Neutrophil (primary cell): ENCODE measurements around the gene AKAP8.
A peak's percentile ranks its signal among the peaks of the same experiment; 100 is the strongest.

Source experiments
- H3K27ac ChIP-seq: fragments of 200-600 bp; sonication (generic); 2 replicates; pipeline ENCODE4 v1.5.1; 2016; ENCODE audit warnings: mild to moderate bottlenecking, moderate library complexity
- H3K27me3 ChIP-seq: fragments of 200-600 bp; sonication (generic); 2 replicates; pipeline ENCODE4 v1.6.0; 2016; ENCODE audit warnings: mild to moderate bottlenecking
- H3K36me3 ChIP-seq: fragments of 200-600 bp; sonication (generic); 2 replicates; pipeline ENCODE4 v1.5.1; 2017
- H3K4me1 ChIP-seq, 2 experiments: fragments of 200-600 bp in 1 of 2; sonication (generic) in 1 of 2; 1 replicate in 1 of 2; 2 replicates in 1 of 2; pipeline versions ENCODE4 v1.5.1 to v1.6.1; 2013 to 2016; ENCODE audit warnings: low read depth in 1 of 2, low read length in 1 of 2, mild to moderate bottlenecking in 1 of 2, moderate library complexity in 1 of 2; ENCODE audit not compliant: control insufficient read depth in 1 of 2, insufficient read depth in 1 of 2
- H3K4me3 ChIP-seq, 2 experiments: fragments of 200-600 bp in 1 of 2; sonication (generic) in 1 of 2; 1 replicate in 1 of 2; 2 replicates in 1 of 2; pipeline ENCODE4 v1.5.1; 2013 to 2016; ENCODE audit warnings: low read depth in 1 of 2, low read length in 1 of 2, mild to moderate bottlenecking in 1 of 2, moderate library complexity in 1 of 2
- H3K9me3 ChIP-seq: fragments of 200-600 bp; sonication (generic); 2 replicates; pipeline ENCODE4 v1.5.1; 2016
- TF ChIP-seq, protein P1 (sequence below): fragments of 200-600 bp; sonication (generic); IDR thresholded peaks from 2 replicates; pipeline ENCODE4 v1.5.1; 2016; ENCODE audit warnings: antibody characterized with exemption

The AKAP8 gene

DNA sequence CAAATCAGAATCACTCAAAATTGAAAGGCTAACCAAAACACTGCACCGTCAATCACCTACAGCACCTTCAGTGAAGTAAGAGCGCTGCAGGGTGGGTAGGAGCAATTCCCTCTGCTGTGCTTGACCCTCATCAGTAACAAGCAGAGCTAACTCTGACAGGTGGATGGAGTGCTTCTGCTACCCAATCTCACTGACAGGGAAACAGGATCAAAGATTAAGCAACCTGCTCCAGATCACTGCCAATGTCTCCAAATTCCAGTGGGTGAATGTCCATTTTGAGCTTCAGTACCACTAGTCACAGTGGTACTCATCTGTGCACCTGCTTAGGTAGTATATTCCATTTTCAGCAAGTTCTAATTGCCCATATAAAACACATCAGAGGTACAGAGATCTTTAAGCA is 72.4 kb downstream of the AKAP8 start:
- H3K4me1 ChIP-seq: peaks cover 14 to 21% of the 10 kb centered on the region in 2 experiments
- H3K36me3 ChIP-seq: no peaks in the 10 kb centered on the region
- H3K9me3 ChIP-seq: no peaks in the 10 kb centered on the region
- no peaks in the 10 kb centered on the region for H3K27me3 ChIP-seq
- no peak overlapping the region for H3K27ac ChIP-seq
- TF ChIP-seq, protein P1, sequence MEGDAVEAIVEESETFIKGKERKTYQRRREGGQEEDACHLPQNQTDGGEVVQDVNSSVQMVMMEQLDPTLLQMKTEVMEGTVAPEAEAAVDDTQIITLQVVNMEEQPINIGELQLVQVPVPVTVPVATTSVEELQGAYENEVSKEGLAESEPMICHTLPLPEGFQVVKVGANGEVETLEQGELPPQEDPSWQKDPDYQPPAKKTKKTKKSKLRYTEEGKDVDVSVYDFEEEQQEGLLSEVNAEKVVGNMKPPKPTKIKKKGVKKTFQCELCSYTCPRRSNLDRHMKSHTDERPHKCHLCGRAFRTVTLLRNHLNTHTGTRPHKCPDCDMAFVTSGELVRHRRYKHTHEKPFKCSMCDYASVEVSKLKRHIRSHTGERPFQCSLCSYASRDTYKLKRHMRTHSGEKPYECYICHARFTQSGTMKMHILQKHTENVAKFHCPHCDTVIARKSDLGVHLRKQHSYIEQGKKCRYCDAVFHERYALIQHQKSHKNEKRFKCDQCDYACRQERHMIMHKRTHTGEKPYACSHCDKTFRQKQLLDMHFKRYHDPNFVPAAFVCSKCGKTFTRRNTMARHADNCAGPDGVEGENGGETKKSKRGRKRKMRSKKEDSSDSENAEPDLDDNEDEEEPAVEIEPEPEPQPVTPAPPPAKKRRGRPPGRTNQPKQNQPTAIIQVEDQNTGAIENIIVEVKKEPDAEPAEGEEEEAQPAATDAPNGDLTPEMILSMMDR: no peak
- H3K4me3 ChIP-seq: no peak overlapping the region

DNA sequence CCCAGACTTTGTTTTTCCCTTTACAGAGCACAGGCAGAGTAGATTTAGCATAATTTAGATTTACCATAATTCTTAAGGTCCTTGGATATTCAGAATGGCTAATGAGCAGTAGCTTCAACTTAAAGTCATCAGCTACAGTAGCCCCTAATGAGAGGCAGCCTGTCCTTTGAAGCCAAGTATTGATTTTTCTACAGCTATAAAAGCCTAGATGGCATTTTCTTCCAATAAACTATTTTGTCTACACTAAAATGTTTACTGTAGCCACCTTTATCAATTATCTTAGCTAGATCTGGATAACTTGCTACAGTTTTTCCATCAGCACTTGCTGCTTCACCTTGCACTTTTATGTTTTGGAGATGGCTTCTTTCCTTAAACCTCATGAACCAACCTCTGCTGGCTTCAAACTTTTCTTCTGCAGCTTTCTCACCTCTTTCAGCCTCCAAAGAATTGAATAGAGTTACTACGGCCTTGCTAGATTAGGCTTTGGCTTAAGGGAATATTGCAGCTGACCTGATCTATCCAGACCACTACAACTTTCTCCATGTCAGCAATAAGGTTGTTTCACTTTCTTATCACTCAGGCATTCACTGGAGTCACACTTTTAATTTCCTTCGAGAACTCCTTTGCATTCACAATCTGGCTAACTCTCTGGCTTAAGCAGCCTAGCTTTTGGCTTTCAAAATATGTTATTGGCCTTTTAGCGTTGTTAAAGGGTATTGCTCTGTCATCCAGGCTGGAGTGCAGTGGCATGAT is 73.8 kb downstream of the AKAP8 start:
- H3K27ac ChIP-seq: no peak overlapping the region
- no peaks in the 10 kb centered on the region for H3K36me3 ChIP-seq
- no peaks in the 10 kb centered on the region for H3K9me3 ChIP-seq
- no peaks in the 10 kb centered on the region for H3K27me3 ChIP-seq
- H3K4me3 ChIP-seq: no peak overlapping the region
- TF ChIP-seq, protein P1: no peak
- H3K4me1 ChIP-seq: peaks cover 16 to 28% of the 10 kb centered on the region in 2 experiments

DNA sequence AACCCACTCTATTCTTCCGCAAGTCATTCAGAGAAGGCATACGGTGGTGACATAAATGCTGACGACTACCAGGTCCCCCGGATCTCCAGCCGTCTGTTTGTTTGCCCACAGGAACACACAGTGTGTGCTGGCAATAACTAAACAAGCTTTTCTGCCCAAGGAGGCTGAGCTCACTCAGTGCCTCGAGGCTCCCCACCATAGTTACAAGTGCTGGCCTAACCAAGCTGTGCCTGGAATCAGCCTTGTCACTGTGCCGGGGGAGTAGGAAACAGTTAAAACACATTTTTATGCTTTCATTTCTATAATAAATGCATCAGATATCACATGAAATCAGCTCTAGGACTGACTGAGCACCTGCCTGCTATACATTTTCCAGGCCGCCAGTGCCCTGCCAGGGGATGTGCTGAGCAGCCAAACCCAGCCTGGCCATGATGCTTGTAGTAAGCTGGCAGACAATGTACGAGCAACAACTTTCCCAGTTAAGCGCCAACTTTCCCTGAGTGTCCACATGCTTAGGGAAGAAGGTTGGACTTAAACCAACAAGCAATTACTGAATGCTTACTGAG is 75.4 kb downstream of the AKAP8 start:
- Histone ChIP-seq H3K4me3 (no peak overlapping the region), H3K36me3 (no peaks in the 10 kb centered on the region), H3K9me3 (no peaks in the 10 kb centered on the region), H3K27me3 (no peaks in the 10 kb centered on the region), H3K4me1 (peaks cover 17 to 30% of the 10 kb centered on the region in 2 experiments), H3K27ac (peak overlapping the region; percentile 21)
- TF ChIP-seq, protein P1: no peak
